ENCODE results near the gene YIPF7. TPM values are rescaled to one million over a fixed set of nuclear protein-coding genes. Genes with fewer than 3 reads are reported as not detected.

Gene YIPF7
- total and polyA plus RNA-seq, 2 experiments from 2014 or later: 0.30 TPM; not detected in 1

DNA sequence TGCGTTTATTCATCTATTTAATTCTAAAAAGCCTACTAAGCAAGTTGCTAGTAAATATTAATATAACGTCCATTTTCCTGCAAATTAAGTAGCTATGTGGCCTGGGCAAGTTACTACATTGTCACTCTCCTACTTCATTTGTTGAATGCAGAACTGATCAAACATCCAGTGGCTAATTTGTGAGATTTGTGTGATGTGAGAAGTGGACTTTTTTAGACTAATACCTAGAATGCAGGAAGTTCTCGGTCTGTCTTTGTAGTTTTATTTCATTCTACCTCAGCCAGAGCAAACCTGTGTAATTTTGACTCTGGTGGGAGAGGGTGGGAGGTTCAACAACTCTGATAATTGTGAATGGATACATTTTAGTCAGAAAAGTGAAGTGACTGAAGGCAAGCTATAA is 27.6 kb upstream of the YIPF7 start:
- H3K4me1 ChIP-seq (ENCODE audit: insufficient read depth): peaks cover 18% of the 10 kb centered on the region
- H3K27me3 ChIP-seq: no peaks in the 10 kb centered on the region
- peak overlapping the region; percentile 81 for H3K4me2 ChIP-seq
- no peaks in the 10 kb centered on the region for H3K9me2 ChIP-seq (replicated peaks; ENCODE audit: insufficient read depth)
- no peaks in the 10 kb centered on the region for H3K36me3 ChIP-seq (replicated peaks; ENCODE audit: insufficient read depth, low read depth)
- TF ChIP-seq, protein P1, sequence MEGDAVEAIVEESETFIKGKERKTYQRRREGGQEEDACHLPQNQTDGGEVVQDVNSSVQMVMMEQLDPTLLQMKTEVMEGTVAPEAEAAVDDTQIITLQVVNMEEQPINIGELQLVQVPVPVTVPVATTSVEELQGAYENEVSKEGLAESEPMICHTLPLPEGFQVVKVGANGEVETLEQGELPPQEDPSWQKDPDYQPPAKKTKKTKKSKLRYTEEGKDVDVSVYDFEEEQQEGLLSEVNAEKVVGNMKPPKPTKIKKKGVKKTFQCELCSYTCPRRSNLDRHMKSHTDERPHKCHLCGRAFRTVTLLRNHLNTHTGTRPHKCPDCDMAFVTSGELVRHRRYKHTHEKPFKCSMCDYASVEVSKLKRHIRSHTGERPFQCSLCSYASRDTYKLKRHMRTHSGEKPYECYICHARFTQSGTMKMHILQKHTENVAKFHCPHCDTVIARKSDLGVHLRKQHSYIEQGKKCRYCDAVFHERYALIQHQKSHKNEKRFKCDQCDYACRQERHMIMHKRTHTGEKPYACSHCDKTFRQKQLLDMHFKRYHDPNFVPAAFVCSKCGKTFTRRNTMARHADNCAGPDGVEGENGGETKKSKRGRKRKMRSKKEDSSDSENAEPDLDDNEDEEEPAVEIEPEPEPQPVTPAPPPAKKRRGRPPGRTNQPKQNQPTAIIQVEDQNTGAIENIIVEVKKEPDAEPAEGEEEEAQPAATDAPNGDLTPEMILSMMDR (IDR thresholded peaks at IDR 0.05; ENCODE audit: poor library complexity): no peak
- TF ChIP-seq EZH2 (IDR thresholded peaks at IDR 0.05; ENCODE audit: borderline replicate concordance) (no peak), EZH2phosphoT487 (IDR thresholded peaks at IDR 0.05; ENCODE audit: low read depth, severe bottlenecking, unreplicated experiment) (no peak)
- 6% methylated on average over 3 of the region's 3 CpGs for WGBS (ENCODE audit: low lambda C conversion rate, missing lambda C conversion rate)
- DNase-seq (ENCODE audit: low spot score): no peak
- H3K9me3 ChIP-seq (ENCODE audit: low read depth): no peaks in the 10 kb centered on the region
- H3K27ac ChIP-seq: peak overlapping the region; percentile 97
- peak overlapping the region; percentile 92 for H2AFZ ChIP-seq
- H3K4me3 ChIP-seq: peak overlapping the region; percentile 51
- H4K20me1 ChIP-seq (ENCODE audit: insufficient read depth, poor library complexity, severe bottlenecking): no peaks in the 10 kb centered on the region
- peaks cover 35% of the 10 kb centered on the region for H3K79me2 ChIP-seq

DNA sequence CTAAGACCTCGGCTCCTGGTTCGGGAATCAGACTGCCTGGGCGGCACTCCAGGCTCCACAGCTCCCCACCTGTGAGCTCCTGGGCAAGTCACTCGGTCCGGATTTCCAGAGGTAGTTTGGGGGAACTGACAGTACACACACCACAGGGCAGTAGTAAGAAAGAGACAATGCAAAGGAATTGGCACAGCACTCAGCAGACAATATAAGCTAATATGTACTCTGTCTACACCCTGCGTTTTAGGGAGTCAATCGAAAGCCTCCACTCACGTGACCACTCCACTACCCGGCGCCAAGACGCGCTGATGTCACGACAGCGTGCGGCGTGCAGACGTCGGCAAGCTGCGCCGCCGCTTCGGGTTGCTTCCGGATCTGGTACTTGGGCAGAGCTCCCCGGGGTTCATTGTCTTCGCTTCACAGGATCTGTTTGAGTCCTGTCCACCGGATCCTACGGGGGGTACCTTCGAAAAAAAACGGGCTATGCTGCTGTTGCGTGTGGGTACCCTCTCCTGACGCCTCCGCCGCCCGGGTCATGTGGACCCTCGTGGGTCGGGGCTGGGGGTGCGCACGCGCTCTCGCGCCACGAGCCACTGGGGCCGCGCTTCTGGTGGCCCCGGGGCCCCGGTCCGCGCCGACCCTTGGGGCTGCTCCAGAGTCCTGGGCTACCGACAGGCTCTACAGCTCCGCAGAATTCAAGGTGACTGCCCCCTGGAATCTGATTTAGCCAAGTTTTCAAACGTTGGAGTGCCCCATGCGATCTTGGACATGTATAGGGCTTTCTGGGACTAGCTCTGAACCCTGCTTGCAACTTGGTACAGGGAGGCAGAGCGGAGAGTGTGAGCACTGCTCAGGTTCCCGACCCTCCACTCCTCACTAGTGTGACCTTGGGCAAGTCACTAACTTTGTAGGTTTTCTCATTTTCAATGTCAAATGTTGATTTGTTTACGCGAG is 26.9 kb upstream of the YIPF7 start, which contains the start of gene GUF1:
Gene GUF1, plus strand, starts transcription at position 327 of the 948 bp plus-strand sequence. Its CDS starts 203 bp downstream, at position 530.
- Histone ChIP-seq H3K4me1 (ENCODE audit: insufficient read depth) (peaks cover 18% of the 10 kb centered on the region), H3K36me3 (replicated peaks; ENCODE audit: insufficient read depth, low read depth) (no peaks in the 10 kb centered on the region), H3K9me2 (replicated peaks; ENCODE audit: insufficient read depth) (no peaks in the 10 kb centered on the region), H4K20me1 (ENCODE audit: insufficient read depth, poor library complexity, severe bottlenecking) (no peaks in the 10 kb centered on the region), H3K9me3 (ENCODE audit: low read depth) (no peaks in the 10 kb centered on the region), H3K4me2 (peak within 1 kb of the TSS; percentile 81), H2AFZ (peak within 1 kb of the TSS; percentile 92), H3K27ac (peak within 1 kb of the TSS; percentile 97), H3K4me3 (peak within 1 kb of the TSS; percentile 58), H3K79me2 (peaks cover 35% of the 10 kb centered on the region), H3K27me3 (no peaks in the 10 kb centered on the region)
- TF ChIP-seq EZH2phosphoT487 (IDR thresholded peaks at IDR 0.05; ENCODE audit: low read depth, severe bottlenecking, unreplicated experiment) (no peak), EZH2 (IDR thresholded peaks at IDR 0.05; ENCODE audit: borderline replicate concordance) (no peak)
- TF ChIP-seq, protein P1 (IDR thresholded peaks at IDR 0.05; ENCODE audit: poor library complexity): no peak
- peak; percentile 96 for DNase-seq (ENCODE audit: low spot score)
- WGBS (ENCODE audit: low lambda C conversion rate, missing lambda C conversion rate): under 1% methylated on average over 56 of the region's 57 CpGs

DNA sequence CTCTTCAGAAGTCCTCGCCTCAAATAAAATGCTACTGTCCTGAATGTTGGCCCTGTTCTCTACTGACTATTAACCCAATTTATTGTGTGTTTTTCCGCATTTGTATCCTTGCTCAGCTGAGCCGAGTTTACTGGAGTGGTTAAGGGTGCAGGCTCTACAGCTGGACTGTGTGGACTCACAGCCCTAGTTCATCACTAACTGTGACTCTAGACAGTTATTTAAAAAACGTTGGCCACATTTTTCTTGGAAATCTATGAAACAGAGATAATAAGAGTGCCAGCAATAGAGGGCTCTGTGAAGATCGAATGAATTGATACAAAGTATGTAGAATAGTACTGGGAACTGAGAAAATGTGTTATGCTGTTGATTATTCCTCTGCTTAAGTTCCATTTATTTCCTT is 23.9 kb upstream of the YIPF7 start:
- Histone ChIP-seq H3K36me3 (replicated peaks; ENCODE audit: insufficient read depth, low read depth) (no peaks in the 10 kb centered on the region), H4K20me1 (ENCODE audit: insufficient read depth, poor library complexity, severe bottlenecking) (no peaks in the 10 kb centered on the region), H3K9me3 (ENCODE audit: low read depth) (no peaks in the 10 kb centered on the region), H3K4me3 (no peak overlapping the region), H3K27ac (no peak overlapping the region), H3K79me2 (peaks cover 18% of the 10 kb centered on the region), H3K4me1 (ENCODE audit: insufficient read depth) (peaks cover 9% of the 10 kb centered on the region), H3K9me2 (replicated peaks; ENCODE audit: insufficient read depth) (no peaks in the 10 kb centered on the region), H3K27me3 (peaks cover 5% of the 10 kb centered on the region), H3K4me2 (no peak overlapping the region), H2AFZ (no peak overlapping the region)
- DNase-seq (ENCODE audit: low spot score): no peak
- TF ChIP-seq EZH2 (IDR thresholded peaks at IDR 0.05; ENCODE audit: borderline replicate concordance) (no peak), EZH2phosphoT487 (IDR thresholded peaks at IDR 0.05; ENCODE audit: low read depth, severe bottlenecking, unreplicated experiment) (no peak)
- TF ChIP-seq, protein P1 (IDR thresholded peaks at IDR 0.05; ENCODE audit: poor library complexity): no peak
- 72% methylated on average over 5 of the region's 5 CpGs for WGBS (ENCODE audit: low lambda C conversion rate, missing lambda C conversion rate)

Data from hepatocyte (in vitro differentiated cells).